Testis (tissue), 2 donors: ENCODE data around the gene TBC1D22A.

Experiments used
- CTCF ChIP-seq, 3 experiments: fragments of 450-650 bp in 2 of 3; fragments of 200-600 bp in 1 of 3; sonication (generic) in 1 of 3; IDR thresholded peaks; one replicate each; pipeline ENCODE4 v1.5.1; 2016 to 2019; ENCODE audit warnings: antibody characterized with exemption in 3 of 3, mild to moderate bottlenecking in 2 of 3, moderate library complexity in 1 of 3
- POLR2A ChIP-seq: fragments of 450-650 bp; IDR thresholded peaks from one replicate; pipeline ENCODE4 v1.6.1; 2017; ENCODE audit warnings: antibody characterized with exemption, mild to moderate bottlenecking, moderate library complexity

DNA sequence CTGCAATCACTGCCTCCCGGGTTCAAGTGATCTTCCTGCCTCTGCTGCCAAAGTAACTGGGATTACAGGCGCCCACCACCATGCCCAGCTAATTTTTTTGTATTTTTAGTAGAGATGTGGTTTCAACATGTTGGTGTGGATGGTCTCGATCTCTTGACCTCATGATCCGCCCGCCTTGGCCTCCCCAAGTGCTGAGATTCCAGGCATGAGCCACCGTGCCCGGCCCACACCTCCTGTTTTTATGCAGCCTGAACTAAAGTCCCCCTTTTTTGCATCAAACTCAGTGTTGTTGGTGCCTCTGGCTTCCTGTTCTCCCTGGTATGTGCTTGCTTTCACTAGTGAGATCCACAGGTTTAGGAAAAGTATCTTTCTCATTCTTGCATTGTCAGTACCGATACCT, 4.2 kb downstream of the TBC1D22A start:
- TF ChIP-seq POLR2A (no peak), CTCF (IDR thresholded peaks at IDR 0.05) (no peak)
